IMR-90 (cell line): Measurements from ENCODE around the gene GPR141. TPM values are rescaled to one million over a fixed set of nuclear protein-coding genes. Genes with fewer than 3 reads are reported as not detected.

ENCODE experiments used
- ATAC-seq: fragments of 200-7000 bp; cut with Tn5 transposase; 2 replicates; pipeline ENCODE4 v1.9.1; 2020; ENCODE audit warnings: low read depth, mild to moderate bottlenecking, moderate library complexity
- BruUV-seq: library from RNA; stranded (reverse); fragments of 400-500 nt; replicated peaks from 2 replicates; lab custom pipeline; 2021; lab: Mats Ljungman, UMichigan
- CTCF ChIA-PET: fragments of 300-600 bp; formaldehyde crosslinking; extraction: SDS; loops from one replicate; lab custom pipeline; 2021; ENCODE audit warnings: antibody characterized with exemption; lab: Yijun Ruan, JAX
- POLR2A ChIA-PET: fragments of 300-600 bp; sonication (Branson Sonifier 250); formaldehyde crosslinking; loops from one replicate; lab custom pipeline; 2022; ENCODE audit warnings: antibody characterized with exemption; ENCODE audit not compliant: unreplicated experiment; lab: Charles Lee
- DNase-seq: peaks from one replicate; pipeline ENCODE4 v3.0.0; 2013
- H2AFZ ChIP-seq: replicated peaks from 2 replicates; pipeline ENCODE3; 2013; ENCODE audit warnings: low read length, mild to moderate bottlenecking; ENCODE audit not compliant: poor library complexity
- H2AK5ac ChIP-seq: 2 replicates; pipeline ENCODE4 v1.6.1; 2013; ENCODE audit warnings: low read depth, low read length, inconsistent platforms
- H2AK9ac ChIP-seq: replicated peaks from 2 replicates; pipeline ENCODE3; 2013; ENCODE audit warnings: mild to moderate bottlenecking, low read depth, low read length, moderate library complexity; ENCODE audit not compliant: poor library complexity
- H2BK120ac ChIP-seq: 2 replicates; pipeline ENCODE4 v1.6.1; 2013; ENCODE audit warnings: low read depth, low read length, inconsistent platforms
- H2BK15ac ChIP-seq: 3 replicates; pipeline ENCODE4 v1.6.1; 2013; ENCODE audit warnings: low read depth, low read length, inconsistent platforms
- H2BK20ac ChIP-seq: 2 replicates; pipeline ENCODE4 v1.6.1; 2013; ENCODE audit warnings: low read depth, mild to moderate bottlenecking, inconsistent platforms, low read length, moderate library complexity
- H2BK5ac ChIP-seq: 2 replicates; pipeline ENCODE4 v1.6.1; 2013; ENCODE audit warnings: mild to moderate bottlenecking, low read depth, low read length, inconsistent platforms; ENCODE audit not compliant: poor library complexity, severe bottlenecking
- H3K14ac ChIP-seq: replicated peaks from 2 replicates; pipeline ENCODE4 v1.6.1; 2013; ENCODE audit warnings: low read depth, low read length, inconsistent platforms
- H3K18ac ChIP-seq: 2 replicates; pipeline ENCODE4 v1.6.1; 2013; ENCODE audit warnings: low read depth, low read length, control low read depth
- H3K23ac ChIP-seq: 2 replicates; pipeline ENCODE4 v1.6.1; 2013; ENCODE audit warnings: low read depth, low read length, inconsistent platforms
- H3K27ac ChIP-seq: 2 replicates; pipeline ENCODE4 v1.5.1; 2013; ENCODE audit warnings: mild to moderate bottlenecking, control low read depth, low read length; ENCODE audit not compliant: insufficient read depth
- H3K27me3 ChIP-seq: 2 replicates; pipeline ENCODE4 v1.6.1; 2013; ENCODE audit warnings: low read length; ENCODE audit not compliant: control insufficient read depth, insufficient read depth
- H3K36me3 ChIP-seq: 2 replicates; pipeline ENCODE4 v1.6.1; 2013; ENCODE audit warnings: low read length, mixed read lengths; ENCODE audit not compliant: control insufficient read depth, insufficient read depth
- H3K4ac ChIP-seq: 2 replicates; pipeline ENCODE4 v1.6.1; 2013; ENCODE audit warnings: low read depth, low read length, inconsistent platforms
- H3K4me1 ChIP-seq: 2 replicates; pipeline ENCODE4 v1.6.1; 2013; ENCODE audit warnings: low read length, mixed read lengths; ENCODE audit not compliant: control insufficient read depth, insufficient read depth
- H3K4me2 ChIP-seq: 2 replicates; pipeline ENCODE4 v1.6.1; 2013; ENCODE audit warnings: low read depth, mild to moderate bottlenecking, control low read depth, low read length, moderate library complexity
- H3K4me3 ChIP-seq: 2 replicates; pipeline ENCODE4 v1.5.1; 2013; ENCODE audit warnings: low read depth, mild to moderate bottlenecking, control low read depth, low read length, moderate library complexity; ENCODE audit not compliant: insufficient read depth
- H3K56ac ChIP-seq: 2 replicates; pipeline ENCODE4 v1.6.1; 2013; ENCODE audit warnings: low read length, inconsistent platforms; ENCODE audit not compliant: insufficient read depth; ENCODE audit errors: extremely low read depth
- H3K79me1 ChIP-seq, 2 experiments: 2 replicates each; pipeline ENCODE4 v1.6.1; 2013; ENCODE audit warnings: low read length in 2 of 2, inconsistent platforms in 1 of 2, low read depth in 1 of 2
- H3K9ac ChIP-seq: 2 replicates; pipeline ENCODE4 v1.6.1; 2013; ENCODE audit warnings: low read depth, low read length, control low read depth
- H3K9me1 ChIP-seq: 2 replicates; pipeline ENCODE4 v1.6.1; 2013; ENCODE audit warnings: low read length, inconsistent platforms; ENCODE audit not compliant: insufficient read depth
- H3K9me3 ChIP-seq: 2 replicates; pipeline ENCODE4 v1.6.1; 2013; ENCODE audit warnings: low read length; ENCODE audit not compliant: control insufficient read depth, insufficient read depth
- H4K20me1 ChIP-seq: 2 replicates; pipeline ENCODE4 v1.6.1; 2013; ENCODE audit warnings: low read length, inconsistent platforms; ENCODE audit not compliant: insufficient read depth
- H4K5ac ChIP-seq: 2 replicates; pipeline ENCODE4 v1.6.1; 2013; ENCODE audit warnings: mild to moderate bottlenecking, low read depth, low read length, control low read depth
- H4K8ac ChIP-seq, 2 experiments: 2 replicates each; pipeline ENCODE4 v1.6.1; 2013; ENCODE audit warnings: low read depth in 2 of 2, low read length in 2 of 2, control low read depth in 1 of 2, inconsistent platforms in 1 of 2
- H4K91ac ChIP-seq: 2 replicates; pipeline ENCODE4 v1.6.1; 2013; ENCODE audit warnings: low read depth, low read length, inconsistent platforms; ENCODE audit not compliant: insufficient read depth
- BHLHE40 ChIP-seq: fragments of 150-350 bp; IDR thresholded peaks from 2 replicates; pipeline ENCODE4 v1.6.1; 2016; ENCODE audit warnings: mild to moderate bottlenecking, low read depth, low read length
- CTCF ChIP-seq: conservative IDR thresholded peaks from 2 replicates; pipeline ENCODE4 v1.5.1; 2012; ENCODE audit warnings: mild to moderate bottlenecking, low read depth, low read length, improper control_type of control experiment
- FOS ChIP-seq: fragments of 150-350 bp; IDR thresholded peaks from 2 replicates; pipeline ENCODE4 v1.6.1; 2016; ENCODE audit warnings: low read depth, low read length
- MAFK ChIP-seq: IDR thresholded peaks from 2 replicates; pipeline ENCODE4 v1.6.1; 2012; ENCODE audit warnings: low read depth, low read length, improper control_type of control experiment
- POLR2A ChIP-seq: IDR thresholded peaks from 2 replicates; pipeline ENCODE4 v1.6.1; 2012; ENCODE audit warnings: mild to moderate bottlenecking, low read depth, low read length
- RAD21 ChIP-seq: IDR thresholded peaks from 2 replicates; pipeline ENCODE4 v1.6.1; 2012; ENCODE audit warnings: low read length, improper control_type of control experiment
- RCOR1 ChIP-seq: IDR thresholded peaks from 2 replicates; pipeline ENCODE4 v1.6.1; 2012; ENCODE audit warnings: mild to moderate bottlenecking, low read length, improper control_type of control experiment; ENCODE audit not compliant: insufficient replicate concordance
- RFX5 ChIP-seq: IDR thresholded peaks from 2 replicates; pipeline ENCODE4 v1.8.0; 2012; ENCODE audit warnings: low read depth, mild to moderate bottlenecking, low read length, moderate library complexity
- WGBS, 2 experiments: methylation state at CpG; one replicate each; pipeline versions ENCODE4 v1.1.5 to v1.1.7; 2013; ENCODE audit warnings: missing lambda C conversion rate in 2 of 2; ENCODE audit not compliant: insufficient read length in 1 of 2; ENCODE audit errors: extremely low coverage in 2 of 2; 5-methylcytosine and 5-hydroxymethylcytosine counted together
- dilution Hi-C: fragments of 300-500 bp; cut with HindIII; formaldehyde crosslinking; loops from one replicate; pipeline ENCODE4 v1.14.3; 2018; ENCODE audit warnings: low sequenced_read_pairs; ENCODE audit not compliant: unreplicated experiment
- in situ Hi-C: fragments of 300-500 bp; cut with MboI; formaldehyde crosslinking; loops from 3 replicates; pipeline ENCODE4 v1.14.3; 2019; ENCODE audit warnings: low sequenced_read_pairs, inconsistent platforms, mixed read lengths
- intact Hi-C: fragments of 100-400 bp; cut with micrococcal nuclease; formaldehyde crosslinking; loops from 2 replicates; pipeline ENCODE4 v1.10.0; 2022
- polyA plus RNA-seq, 3 experiments: library from polyadenylated mRNA; depleted of rRNA; stranded (reverse); fragments of >200 nt; gene quantifications; 2 replicates each; pipeline ENCODE4 v1.2.3, GENCODE V29; 2012; ENCODE audit warnings: low replicate concordance in 1 of 3
- total RNA-seq: library from RNA; depleted of rRNA; stranded (reverse); fragments of >200 nt; gene quantifications from 2 replicates; pipeline ENCODE4 v1.2.3, GENCODE V29; 2012

GPR141 gene
- total and polyA plus RNA-seq, 2 of the 4 experiments (the other 2 are of a cell fraction) = not detected

- no peaks in the 10 kb centered on the region for H3K27me3 ChIP-seq
- WGBS, 2 experiments = no CpG with 5 or more reads among the region's 3 CpGs
- no peak for ATAC-seq
Measured at GRCh38 chr7:37769726-37770125, 86.2 kb downstream of the GPR141 start.

More at GRCh38 chr7:37769726-37770125, 86.2 kb downstream of the GPR141 start:
- H2AK9ac ChIP-seq = no peak overlapping the region
- no peak overlapping the region for H2BK5ac ChIP-seq
- H3K14ac ChIP-seq = no peak overlapping the region
- H2AFZ ChIP-seq = no peak overlapping the region
- TF ChIP-seq CTCF = no peak
- no peak for TF ChIP-seq FOS
- no peak for TF ChIP-seq RFX5
- TF ChIP-seq POLR2A = no peak
- TF ChIP-seq MAFK = no peak
- no peak for TF ChIP-seq RCOR1
- no peak for TF ChIP-seq BHLHE40
- no peak for TF ChIP-seq RAD21
- H3K4me3 ChIP-seq = no peak overlapping the region
- no peak overlapping the region for H3K4me2 ChIP-seq
- H3K23ac ChIP-seq = no peak overlapping the region
- no peaks in the 10 kb centered on the region for H4K20me1 ChIP-seq
- in situ Hi-C loops = no loop called here
- no peak overlapping the region for H2BK120ac ChIP-seq
- no peak overlapping the region for H4K5ac ChIP-seq
- no peaks in the 10 kb centered on the region for H3K4me1 ChIP-seq
- no peaks in the 10 kb centered on the region for H3K36me3 ChIP-seq
- H3K56ac ChIP-seq = no peak overlapping the region
- no peak overlapping the region for H4K8ac ChIP-seq
- H2BK15ac ChIP-seq = no peak overlapping the region
- no peak overlapping the region for H2AK5ac ChIP-seq
- dilution Hi-C loops = no loop called here
- H3K4ac ChIP-seq = no peak overlapping the region
- peaks cover 12% of the 10 kb centered on the region for H3K9me3 ChIP-seq
- POLR2A ChIA-PET = no interaction called here
- CTCF ChIA-PET = no interaction called here
- H2BK20ac ChIP-seq = no peak overlapping the region
- H3K9me1 ChIP-seq = no peaks in the 10 kb centered on the region
- intact Hi-C loops = no loop called here
- H4K91ac ChIP-seq = no peak overlapping the region
- no peak overlapping the region for H3K9ac ChIP-seq
- DNase-seq = no peak
- no peaks in the 10 kb centered on the region for H3K79me1 ChIP-seq
- H3K27ac ChIP-seq = no peak overlapping the region
- no TSS peak for BruUV-seq
- no peak overlapping the region for H3K18ac ChIP-seq
